HFFc6 (cell line): ENCODE results near the gene NOS1. TPM values are rescaled to one million over a fixed set of nuclear protein-coding genes. Genes with fewer than 3 reads are reported as not detected.
"Not testable (repeated sequence)": the region's sequence is repeated elsewhere in the genome, so short reads cannot be mapped to it uniquely, and the experiment has no call there.

Experiments used
- DNase-seq: peaks from one replicate; pipeline ENCODE4 v3.0.0-alpha.2; 2018
- H3K27ac Mint-ChIP-seq: 2 replicates; pipeline ENCODE4 v1.8.0; 2020; ENCODE audit warnings: mild to moderate bottlenecking, mixed read lengths
- H3K27me3 Mint-ChIP-seq: 2 replicates; pipeline ENCODE4 v1.8.0; 2021; ENCODE audit warnings: mild to moderate bottlenecking, moderate library complexity, mixed read lengths; ENCODE audit not compliant: insufficient read depth
- H3K36me3 Mint-ChIP-seq: 2 replicates; pipeline ENCODE4 v1.8.0; 2021; ENCODE audit warnings: low read depth, mixed read lengths
- H3K4me1 Mint-ChIP-seq: 2 replicates; pipeline ENCODE4 v1.8.0; 2020; ENCODE audit warnings: low read depth, mixed read lengths
- H3K4me3 Mint-ChIP-seq: 2 replicates; pipeline ENCODE4 v1.8.0; 2020; ENCODE audit warnings: mild to moderate bottlenecking, moderate library complexity, mixed read lengths
- H3K9me3 Mint-ChIP-seq: 2 replicates; pipeline ENCODE4 v1.8.0; 2020; ENCODE audit warnings: mild to moderate bottlenecking, mixed read lengths
- CTCF ChIP-seq: fragments of 200-600 bp; sonication (generic); IDR thresholded peaks from 2 replicates; pipeline ENCODE4 v1.5.0; 2021; ENCODE audit warnings: antibody characterized with exemption, mild to moderate bottlenecking
- total RNA-seq, 6 experiments: library from RNA; stranded (reverse); fragmentation: NEBNext Ultra II Directional; extraction: Animal tissue kit (Norgen Biotek cat#: 25700); gene quantifications; 2 replicates in 1 of 6; 3 replicates in 5 of 6; pipeline ENCODE4 v1.2.3, GENCODE V29; 2021

Gene NOS1
- total RNA-seq, 6 experiments from 2014 or later, result not detected

DNA sequence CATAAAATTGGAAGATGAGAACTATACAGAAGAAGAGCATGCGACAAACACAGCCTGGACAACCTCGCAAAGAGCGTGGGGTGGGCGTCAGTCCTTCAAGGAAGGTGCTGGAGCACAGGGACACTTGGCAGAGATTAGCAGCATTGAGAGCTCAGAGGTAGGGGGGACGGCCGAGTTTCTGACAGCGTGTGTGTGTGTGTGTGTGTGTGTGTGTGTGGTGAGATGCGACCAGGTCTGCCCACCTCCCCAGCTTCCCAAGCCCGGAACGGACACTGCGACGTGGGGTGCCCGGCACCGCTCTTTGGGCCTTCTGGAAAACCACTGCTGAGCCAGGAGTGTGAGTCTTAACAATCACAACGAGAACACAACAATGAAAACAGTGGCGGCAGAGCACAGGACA, 153.2 kb downstream of the NOS1 start:
- H3K27me3 Mint-ChIP-seq, result peaks cover 49% of the 10 kb centered on the region
- H3K36me3 Mint-ChIP-seq, result no peaks in the 10 kb centered on the region
- no peaks in the 10 kb centered on the region for H3K4me1 Mint-ChIP-seq
- no peak for DNase-seq
- no peak for TF ChIP-seq CTCF
- no peak overlapping the region for H3K4me3 Mint-ChIP-seq
- H3K27ac Mint-ChIP-seq, result no peak overlapping the region
- no peaks in the 10 kb centered on the region for H3K9me3 Mint-ChIP-seq

DNA sequence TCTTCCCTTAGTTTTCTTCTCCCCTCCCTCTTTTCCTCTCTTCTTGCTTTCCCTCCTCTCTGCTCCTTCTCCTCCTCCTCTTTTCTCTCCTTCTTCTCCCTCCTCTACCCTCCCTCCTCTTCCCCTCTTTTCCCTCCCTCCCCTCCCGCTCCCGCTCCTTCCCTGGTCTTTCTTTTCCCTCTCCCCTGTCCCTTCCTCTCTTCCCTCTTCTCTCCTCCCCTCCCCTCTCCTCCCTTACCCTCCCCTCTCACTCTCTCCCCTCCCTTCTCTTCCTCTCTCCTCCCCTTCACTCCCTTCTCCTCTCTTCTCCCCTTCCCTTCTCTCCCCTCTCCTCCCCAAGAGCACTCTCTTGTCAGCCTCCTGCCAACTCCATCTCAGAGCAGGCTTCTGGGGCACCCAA, 153.8 kb downstream of the NOS1 start:
- no peaks in the 10 kb centered on the region for H3K9me3 Mint-ChIP-seq
- H3K27me3 Mint-ChIP-seq, result peaks cover 47% of the 10 kb centered on the region
- DNase-seq, result no peak
- H3K27ac Mint-ChIP-seq, result no peak overlapping the region
- H3K4me3 Mint-ChIP-seq, result no peak overlapping the region
- no peaks in the 10 kb centered on the region for H3K36me3 Mint-ChIP-seq
- TF ChIP-seq CTCF, result no peak
- no peaks in the 10 kb centered on the region for H3K4me1 Mint-ChIP-seq

GRCh38 chr12:117202556-117202955, 158.9 kb downstream of the NOS1 start:
- no peak overlapping the region for H3K27ac Mint-ChIP-seq

GRCh38 chr12:117202033-117202432, 159.4 kb downstream of the NOS1 start:
- H3K4me1 Mint-ChIP-seq, result no peaks in the 10 kb centered on the region
- H3K36me3 Mint-ChIP-seq, result no peaks in the 10 kb centered on the region
- H3K27me3 Mint-ChIP-seq, result peaks cover 27% of the 10 kb centered on the region
- TF ChIP-seq CTCF, result no peak
- no peak for DNase-seq
- H3K27ac Mint-ChIP-seq, result no peak overlapping the region
- H3K9me3 Mint-ChIP-seq, result no peaks in the 10 kb centered on the region
- no peak overlapping the region for H3K4me3 Mint-ChIP-seq

More at GRCh38 chr12:117202556-117202955, 158.9 kb downstream of the NOS1 start:
- no peak for DNase-seq
- H3K36me3 Mint-ChIP-seq, result no peaks in the 10 kb centered on the region
- H3K4me3 Mint-ChIP-seq, result no peak overlapping the region
- H3K9me3 Mint-ChIP-seq, result no peaks in the 10 kb centered on the region
- peaks cover 27% of the 10 kb centered on the region for H3K27me3 Mint-ChIP-seq
- no peak for TF ChIP-seq CTCF
- no peaks in the 10 kb centered on the region for H3K4me1 Mint-ChIP-seq

GRCh38 chr12:117199956-117200744, 161.3 kb downstream of the NOS1 start:
- H3K9me3 Mint-ChIP-seq, H3K27ac Mint-ChIP-seq, H3K4me1 Mint-ChIP-seq, DNase-seq, H3K4me3 Mint-ChIP-seq, H3K36me3 Mint-ChIP-seq: not testable (repeated sequence)
- H3K27me3 Mint-ChIP-seq, result peaks cover 21% of the 10 kb centered on the region

- H3K4me3 Mint-ChIP-seq, H3K27ac Mint-ChIP-seq, DNase-seq, H3K9me3 Mint-ChIP-seq, H3K4me1 Mint-ChIP-seq, H3K36me3 Mint-ChIP-seq: not testable (repeated sequence)
- peaks cover 17% of the 10 kb centered on the region for H3K27me3 Mint-ChIP-seq
These were observed 165.1 kb downstream of the NOS1 start for GRCh38 chr12:117196334-117196733.

- not testable (repeated sequence) for H3K36me3 Mint-ChIP-seq, H3K4me3 Mint-ChIP-seq, H3K9me3 Mint-ChIP-seq, H3K4me1 Mint-ChIP-seq, H3K27ac Mint-ChIP-seq, DNase-seq
- H3K27me3 Mint-ChIP-seq, result peaks cover 17% of the 10 kb centered on the region
These were observed 166.4 kb downstream of the NOS1 start for GRCh38 chr12:117195027-117195426.
